GM18873 (cell line): ENCODE measurements around the gene HERC2.
"Not testable (repeated sequence)": the region's sequence is repeated elsewhere in the genome, so short reads cannot be mapped to it uniquely, and the experiment has no call there.

ENCODE experiments used
- ATAC-seq: cut with Tn5 transposase; IDR thresholded peaks from one replicate; pipeline ENCODE4 v1.9.1; 2021; ENCODE audit warnings: mild to moderate bottlenecking, moderate library complexity, moderate number of reproducible peaks; ENCODE audit not compliant: unreplicated experiment, low FRiP score

HERC2 gene

GRCh38 chr15:28322129-28322588 is at the start of gene HERC2:
TSS of gene HERC2 (minus strand) at chr15:28322179. CDS start at chr15:28321433, 746 bp downstream.
- not testable (repeated sequence) for ATAC-seq

- ATAC-seq, result not testable (repeated sequence)
These were observed 43.5 kb upstream of the HERC2 start for GRCh38 chr15:28365502-28365901.

GRCh38 chr15:28357984-28358383 is 36.0 kb upstream of the HERC2 start, which contains the start of gene GOLGA6L24:
TSS of gene GOLGA6L24 (minus strand) at chr15:28358084. CDS start at chr15:28358023, 61 bp downstream.
- not testable (repeated sequence) for ATAC-seq

GRCh38 chr15:28321358-28322078 is 461 bp downstream of the HERC2 start:
- ATAC-seq, result not testable (repeated sequence)

GRCh38 chr15:28319725-28320124 is 2.3 kb downstream of the HERC2 start:
- not testable (repeated sequence) for ATAC-seq

GRCh38 chr15:28318828-28319227 is 3.2 kb downstream of the HERC2 start:
- ATAC-seq, result not testable (repeated sequence)

GRCh38 chr15:28318122-28318521 is 3.9 kb downstream of the HERC2 start:
- ATAC-seq, result not testable (repeated sequence)

GRCh38 chr15:28316958-28317357 is 5.0 kb downstream of the HERC2 start:
- ATAC-seq, result not testable (repeated sequence)

GRCh38 chr15:28310454-28310853 is 11.5 kb downstream of the HERC2 start:
- ATAC-seq, result not testable (repeated sequence)

- not testable (repeated sequence) for ATAC-seq
These were observed 13.3 kb downstream of the HERC2 start for GRCh38 chr15:28308718-28309117.

- not testable (repeated sequence) for ATAC-seq
These were observed 16.3 kb downstream of the HERC2 start for GRCh38 chr15:28305700-28306099.

GRCh38 chr15:28297434-28297833 is 24.5 kb downstream of the HERC2 start:
- not testable (repeated sequence) for ATAC-seq

- not testable (repeated sequence) for ATAC-seq
These were observed 25.2 kb downstream of the HERC2 start for GRCh38 chr15:28296814-28297213.

- not testable (repeated sequence) for ATAC-seq
These were observed 26.9 kb downstream of the HERC2 start for GRCh38 chr15:28295009-28295563.

- ATAC-seq, result not testable (repeated sequence)
These were observed 27.4 kb downstream of the HERC2 start for GRCh38 chr15:28294560-28294959.

- ATAC-seq, result no peak
These were observed 32.1 kb downstream of the HERC2 start for GRCh38 chr15:28289694-28290463.

GRCh38 chr15:28288830-28289693 is 32.9 kb downstream of the HERC2 start:
- ATAC-seq, result not testable (repeated sequence)

- ATAC-seq, result not testable (repeated sequence)
These were observed 35.3 kb downstream of the HERC2 start for GRCh38 chr15:28286659-28287058.

- no peak for ATAC-seq
These were observed 35.9 kb downstream of the HERC2 start for GRCh38 chr15:28286031-28286430.

GRCh38 chr15:28281876-28282275 is 40.1 kb downstream of the HERC2 start:
- ATAC-seq, result no peak
